ENCODE data around the gene PRRC2B.

PRRC2B gene

GRCh38 chr9:131419026-131419614 lies 25.2 kb downstream of the PRRC2B start:
- Mint-ChIP-seq H3K4me1 (peaks cover 85% of the 10 kb centered on the region), H3K4me3 (peak overlapping the region; percentile 48), H3K27ac (ENCODE audit: low read depth) (peak overlapping the region; percentile 95), H3K9me3 (no peaks in the 10 kb centered on the region), H3K36me3 (ENCODE audit: insufficient read depth) (peaks cover 29% of the 10 kb centered on the region), H3K27me3 (no peaks in the 10 kb centered on the region)
- ATAC-seq (replicated peaks; ENCODE audit: extremely low read depth, poor library complexity, severe bottlenecking) (no peak), DNase-seq (ENCODE audit: low spot score in 2 of 2) (no peak)

GRCh38 chr9:131419716-131420115 lies 25.8 kb downstream of the PRRC2B start:
- Mint-ChIP-seq H3K27ac (ENCODE audit: low read depth) (peak overlapping the region; percentile 95), H3K36me3 (ENCODE audit: insufficient read depth) (peaks cover 27% of the 10 kb centered on the region), H3K4me3 (peak overlapping the region; percentile 48), H3K27me3 (no peaks in the 10 kb centered on the region), H3K4me1 (peaks cover 83% of the 10 kb centered on the region), H3K9me3 (no peaks in the 10 kb centered on the region)
- DNase-seq (ENCODE audit: low spot score in 2 of 2) (no peak), ATAC-seq (replicated peaks; ENCODE audit: extremely low read depth, poor library complexity, severe bottlenecking) (no peak)

- H3K4me1 Mint-ChIP-seq = peaks cover 78% of the 10 kb centered on the region
- no peak for ATAC-seq (replicated peaks; ENCODE audit: extremely low read depth, poor library complexity, severe bottlenecking)
- DNase-seq (ENCODE audit: low spot score in 2 of 2) = no peak
- H3K4me3 Mint-ChIP-seq = no peak overlapping the region
- no peaks in the 10 kb centered on the region for H3K9me3 Mint-ChIP-seq
- peaks cover 24% of the 10 kb centered on the region for H3K36me3 Mint-ChIP-seq (ENCODE audit: insufficient read depth)
- H3K27me3 Mint-ChIP-seq = no peaks in the 10 kb centered on the region
- peak overlapping the region; percentile 78 for H3K27ac Mint-ChIP-seq (ENCODE audit: low read depth)
Observed at GRCh38 chr9:131420980-131421624, 27.2 kb downstream of the PRRC2B start.

- H3K4me3 Mint-ChIP-seq = no peak overlapping the region
- peak overlapping the region; percentile 78 for H3K27ac Mint-ChIP-seq (ENCODE audit: low read depth)
- H3K36me3 Mint-ChIP-seq (ENCODE audit: insufficient read depth) = peaks cover 28% of the 10 kb centered on the region
- H3K4me1 Mint-ChIP-seq = peaks cover 78% of the 10 kb centered on the region
- H3K27me3 Mint-ChIP-seq = no peaks in the 10 kb centered on the region
- DNase-seq (ENCODE audit: low spot score in 2 of 2) = no peak
- ATAC-seq (replicated peaks; ENCODE audit: extremely low read depth, poor library complexity, severe bottlenecking) = no peak
- H3K9me3 Mint-ChIP-seq = no peaks in the 10 kb centered on the region
Observed at GRCh38 chr9:131421691-131422090, 27.8 kb downstream of the PRRC2B start.

GRCh38 chr9:131422241-131422792 lies 28.4 kb downstream of the PRRC2B start:
- DNase-seq (ENCODE audit: low spot score in 2 of 2) (no peak), ATAC-seq (replicated peaks; ENCODE audit: extremely low read depth, poor library complexity, severe bottlenecking) (no peak)
- Mint-ChIP-seq H3K36me3 (ENCODE audit: insufficient read depth) (peaks cover 28% of the 10 kb centered on the region), H3K27me3 (no peaks in the 10 kb centered on the region), H3K4me1 (peaks cover 78% of the 10 kb centered on the region), H3K4me3 (peak overlapping the region; percentile 25), H3K9me3 (no peaks in the 10 kb centered on the region), H3K27ac (ENCODE audit: low read depth) (peak overlapping the region; percentile 41)

- H3K4me1 Mint-ChIP-seq = peaks cover 74% of the 10 kb centered on the region
- no peak for DNase-seq (ENCODE audit: low spot score in 2 of 2)
- H3K27ac Mint-ChIP-seq (ENCODE audit: low read depth) = no peak overlapping the region
- ATAC-seq (replicated peaks; ENCODE audit: extremely low read depth, poor library complexity, severe bottlenecking) = no peak
- H3K9me3 Mint-ChIP-seq = no peaks in the 10 kb centered on the region
- no peak overlapping the region for H3K4me3 Mint-ChIP-seq
- peaks cover 23% of the 10 kb centered on the region for H3K36me3 Mint-ChIP-seq (ENCODE audit: insufficient read depth)
- no peaks in the 10 kb centered on the region for H3K27me3 Mint-ChIP-seq
Observed at GRCh38 chr9:131423171-131423581, 29.3 kb downstream of the PRRC2B start.

- no peak overlapping the region for H3K27ac Mint-ChIP-seq (ENCODE audit: low read depth)
- H3K36me3 Mint-ChIP-seq (ENCODE audit: insufficient read depth) = peaks cover 24% of the 10 kb centered on the region
- H3K9me3 Mint-ChIP-seq = no peaks in the 10 kb centered on the region
- ATAC-seq (replicated peaks; ENCODE audit: extremely low read depth, poor library complexity, severe bottlenecking) = no peak
- H3K4me1 Mint-ChIP-seq = peaks cover 61% of the 10 kb centered on the region
- H3K27me3 Mint-ChIP-seq = no peaks in the 10 kb centered on the region
- no peak for DNase-seq (ENCODE audit: low spot score in 2 of 2)
- H3K4me3 Mint-ChIP-seq = peak overlapping the region; percentile 4
Observed at GRCh38 chr9:131426545-131426944, 32.7 kb downstream of the PRRC2B start.

GRCh38 chr9:131429121-131430012 lies 35.5 kb downstream of the PRRC2B start:
- Mint-ChIP-seq H3K27ac (ENCODE audit: low read depth) (peak overlapping the region; percentile 80), H3K4me3 (peak overlapping the region; percentile 36), H3K4me1 (peaks cover 44% of the 10 kb centered on the region), H3K9me3 (no peaks in the 10 kb centered on the region), H3K36me3 (ENCODE audit: insufficient read depth) (peaks cover 38% of the 10 kb centered on the region), H3K27me3 (no peaks in the 10 kb centered on the region)
- DNase-seq (ENCODE audit: low spot score in 2 of 2) = no peak
- no peak for ATAC-seq (replicated peaks; ENCODE audit: extremely low read depth, poor library complexity, severe bottlenecking)

- H3K9me3 Mint-ChIP-seq = no peaks in the 10 kb centered on the region
- DNase-seq (ENCODE audit: low spot score in 2 of 2) = no peak
- no peak overlapping the region for H3K4me3 Mint-ChIP-seq
- no peak overlapping the region for H3K27ac Mint-ChIP-seq (ENCODE audit: low read depth)
- no peaks in the 10 kb centered on the region for H3K27me3 Mint-ChIP-seq
- no peak for ATAC-seq (replicated peaks; ENCODE audit: extremely low read depth, poor library complexity, severe bottlenecking)
- peaks cover 54% of the 10 kb centered on the region for H3K36me3 Mint-ChIP-seq (ENCODE audit: insufficient read depth)
- peaks cover 26% of the 10 kb centered on the region for H3K4me1 Mint-ChIP-seq
Observed at GRCh38 chr9:131432050-131432449, 38.2 kb downstream of the PRRC2B start.

GRCh38 chr9:131432597-131433301 lies 38.9 kb downstream of the PRRC2B start:
- H3K4me3 Mint-ChIP-seq = no peak overlapping the region

GRCh38 chr9:131433302-131433854 lies 39.5 kb downstream of the PRRC2B start:
- H3K27me3 Mint-ChIP-seq = no peaks in the 10 kb centered on the region
- H3K9me3 Mint-ChIP-seq = no peaks in the 10 kb centered on the region
- peak overlapping the region; percentile 49 for H3K27ac Mint-ChIP-seq (ENCODE audit: low read depth)
- H3K4me1 Mint-ChIP-seq = peaks cover 18% of the 10 kb centered on the region
- ATAC-seq (replicated peaks; ENCODE audit: extremely low read depth, poor library complexity, severe bottlenecking) (no peak), DNase-seq (ENCODE audit: low spot score in 2 of 2) (no peak)
- peaks cover 64% of the 10 kb centered on the region for H3K36me3 Mint-ChIP-seq (ENCODE audit: insufficient read depth)
- no peak overlapping the region for H3K4me3 Mint-ChIP-seq

More at GRCh38 chr9:131432597-131433301, 38.9 kb downstream of the PRRC2B start:
- no peak overlapping the region for H3K27ac Mint-ChIP-seq (ENCODE audit: low read depth)
- H3K27me3 Mint-ChIP-seq = no peaks in the 10 kb centered on the region
- ATAC-seq (replicated peaks; ENCODE audit: extremely low read depth, poor library complexity, severe bottlenecking) (no peak), DNase-seq (ENCODE audit: low spot score in 2 of 2) (no peak)
- no peaks in the 10 kb centered on the region for H3K9me3 Mint-ChIP-seq
- H3K36me3 Mint-ChIP-seq (ENCODE audit: insufficient read depth) = peaks cover 57% of the 10 kb centered on the region
- H3K4me1 Mint-ChIP-seq = peaks cover 19% of the 10 kb centered on the region

- no peaks in the 10 kb centered on the region for H3K9me3 Mint-ChIP-seq
- no peak overlapping the region for H3K4me3 Mint-ChIP-seq
- ATAC-seq (replicated peaks; ENCODE audit: extremely low read depth, poor library complexity, severe bottlenecking) (no peak), DNase-seq (ENCODE audit: low spot score in 2 of 2) (no peak)
- peaks cover 73% of the 10 kb centered on the region for H3K36me3 Mint-ChIP-seq (ENCODE audit: insufficient read depth)
- H3K4me1 Mint-ChIP-seq = peaks cover 20% of the 10 kb centered on the region
- H3K27ac Mint-ChIP-seq (ENCODE audit: low read depth) = no peak overlapping the region
- H3K27me3 Mint-ChIP-seq = no peaks in the 10 kb centered on the region
Observed at GRCh38 chr9:131434673-131435072, 40.8 kb downstream of the PRRC2B start.
